ENCODE results near the gene GLT8D2.

Gene GLT8D2

GRCh38 chr12:104006929-104007328 lies 43.1 kb downstream of the GLT8D2 start:
- ATAC-seq = peak; percentile 85
- TF ChIP-seq CREB5 (CRISPR knock-in tag; IDR thresholded peaks at IDR 0.05; ENCODE audit: low read depth) = 0 out of 2 replicates have a peak, but pooled peaks have one; percentile 60
- TF ChIP-seq CSDC2 (CRISPR knock-in tag; IDR thresholded peaks at IDR 0.05) = no peak
- peak; percentile 27; the same call in 1 of the 2 replicates for TF ChIP-seq ISL1 (CRISPR knock-in tag; IDR thresholded peaks at IDR 0.05)
- TF ChIP-seq RARB (CRISPR knock-in tag; IDR thresholded peaks at IDR 0.05) = no peak
- TF ChIP-seq POU6F1 (CRISPR knock-in tag; IDR thresholded peaks at IDR 0.05; ENCODE audit: borderline replicate concordance, low read depth) = no peak
- no peak for TF ChIP-seq PATZ1 (CRISPR knock-in tag; IDR thresholded peaks at IDR 0.05; ENCODE audit: borderline replicate concordance)
- no peak for TF ChIP-seq ZNF70 (CRISPR knock-in tag; IDR thresholded peaks at IDR 0.05)

GRCh38 chr12:104003596-104003995 lies 46.4 kb downstream of the GLT8D2 start:
- no peak for ATAC-seq
- TF ChIP-seq ESRRG (CRISPR knock-in tag; IDR thresholded peaks at IDR 0.05) = no peak
- no peak for TF ChIP-seq CREB5 (CRISPR knock-in tag; IDR thresholded peaks at IDR 0.05; ENCODE audit: low read depth)
- TF ChIP-seq PPARA (CRISPR knock-in tag; IDR thresholded peaks at IDR 0.05; ENCODE audit: borderline replicate concordance) = no peak
- no peak for TF ChIP-seq ZFP30 (CRISPR knock-in tag; IDR thresholded peaks at IDR 0.05)
- TF ChIP-seq SNAI2 (CRISPR knock-in tag; IDR thresholded peaks at IDR 0.05) = no peak
- no peak for TF ChIP-seq TOX (CRISPR knock-in tag; IDR thresholded peaks at IDR 0.05; ENCODE audit: borderline replicate concordance)
- no peak for TF ChIP-seq ARNTL (CRISPR knock-in tag; IDR thresholded peaks at IDR 0.05; ENCODE audit: borderline replicate concordance, low read depth)

- no peak for TF ChIP-seq SNAI2 (CRISPR knock-in tag; IDR thresholded peaks at IDR 0.05)
- TF ChIP-seq RARB (CRISPR knock-in tag; IDR thresholded peaks at IDR 0.05) = no peak
- no peak for TF ChIP-seq ZNF70 (CRISPR knock-in tag; IDR thresholded peaks at IDR 0.05)
- TF ChIP-seq ARNTL (CRISPR knock-in tag; IDR thresholded peaks at IDR 0.05; ENCODE audit: borderline replicate concordance, low read depth) = no peak
- TF ChIP-seq ZC3H10 (CRISPR knock-in tag; IDR thresholded peaks at IDR 0.05) = no peak
- no peak for TF ChIP-seq POU6F1 (CRISPR knock-in tag; IDR thresholded peaks at IDR 0.05; ENCODE audit: borderline replicate concordance, low read depth)
- TF ChIP-seq TOX (CRISPR knock-in tag; IDR thresholded peaks at IDR 0.05; ENCODE audit: borderline replicate concordance) = no peak
- no peak for TF ChIP-seq PATZ1 (CRISPR knock-in tag; IDR thresholded peaks at IDR 0.05; ENCODE audit: borderline replicate concordance)
- TF ChIP-seq ZNF8 (CRISPR knock-in tag; IDR thresholded peaks at IDR 0.05) = no peak
- no peak for TF ChIP-seq BACH2 (CRISPR knock-in tag; IDR thresholded peaks at IDR 0.05; ENCODE audit: borderline replicate concordance)
- TF ChIP-seq ZFP30 (CRISPR knock-in tag; IDR thresholded peaks at IDR 0.05) = no peak
- no peak for TF ChIP-seq ESRRG (CRISPR knock-in tag; IDR thresholded peaks at IDR 0.05)
- no peak for TF ChIP-seq PPARA (CRISPR knock-in tag; IDR thresholded peaks at IDR 0.05; ENCODE audit: borderline replicate concordance)
- TF ChIP-seq CSRNP3 (CRISPR knock-in tag; IDR thresholded peaks at IDR 0.05) = no peak
- no peak for ATAC-seq
Observed at GRCh38 chr12:104002686-104003085, 47.3 kb downstream of the GLT8D2 start.

Data from SK-N-SH treated with all-trans-retinoic acid at 6 μM for 48 hours (cell line).